ENCODE measurements around the gene CD22.

- TF ChIP-seq PATZ1 (tag by site-specific recombination; IDR thresholded peaks at IDR 0.05): no peak
- peak; percentile 49; the same call in 1 of the 2 replicates for TF ChIP-seq CTCF (tag by site-specific recombination; IDR thresholded peaks at IDR 0.05)
- TF ChIP-seq OVOL3 (tag by site-specific recombination; IDR thresholded peaks at IDR 0.05): no peak
- TF ChIP-seq ZBTB6 (tag by site-specific recombination; IDR thresholded peaks at IDR 0.05): no peak
- no peak for TF ChIP-seq ZNF174 (tag by site-specific recombination; IDR thresholded peaks at IDR 0.05)
- no peak for TF ChIP-seq ZNF18 (tag by site-specific recombination; IDR thresholded peaks at IDR 0.05)
These were observed 26.9 kb downstream of the CD22 start for GRCh38 chr19:35355791-35356460.
